ENCODE data around the gene ATXN7L1.

Gene ATXN7L1

GRCh38 chr7:105636982-105637381, 239.4 kb downstream of the ATXN7L1 start:
- no peak for DNase-seq (ENCODE audit: low spot score)
- CTCF ChIA-PET: interaction anchor here (0.7 kb wide), 2 partner anchors 20 to 101 kb away, joined by 4 read pairs; no protein-coding TSS in a partner anchor

DNA sequence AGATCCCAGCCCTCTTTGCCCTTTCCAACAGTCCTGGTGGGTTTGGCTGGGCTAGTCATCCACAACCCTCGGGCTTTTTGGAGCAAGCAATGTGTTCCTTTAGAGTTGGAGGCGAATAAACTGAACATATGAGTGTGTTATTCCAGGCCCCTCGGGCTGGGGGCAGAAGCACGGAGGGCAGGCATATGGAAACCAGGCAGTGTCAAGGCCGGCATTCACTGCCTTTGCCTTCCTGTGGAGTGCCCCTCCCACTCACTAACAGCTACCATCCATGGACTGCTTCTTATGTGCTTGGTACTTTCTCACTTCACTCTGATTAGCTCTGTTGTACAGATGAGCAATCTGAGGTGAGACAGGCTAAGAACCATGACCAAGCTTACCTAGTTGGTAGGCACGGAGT, 241.2 kb downstream of the ATXN7L1 start:
- no peak for DNase-seq (ENCODE audit: low spot score)
- no peak for TF ChIP-seq CTCF (conservative IDR thresholded peaks at IDR 0.05; ENCODE audit: low read depth)
- CTCF ChIA-PET: interaction anchor here (0.6 to 1.1 kb wide), 2 partner anchors 22 to 109 kb away, joined by 3 read pairs; no protein-coding TSS in a partner anchor
- H3K27ac ChIP-seq: no peak overlapping the region
- POLR2A ChIA-PET (ENCODE audit: low non-redundant PET): no interaction called here

More at GRCh38 chr7:105636982-105637381, 239.4 kb downstream of the ATXN7L1 start:
- POLR2A ChIA-PET (ENCODE audit: low non-redundant PET): no interaction called here
- TF ChIP-seq CTCF (conservative IDR thresholded peaks at IDR 0.05; ENCODE audit: low read depth): no peak
- H3K27ac ChIP-seq: no peak overlapping the region

DNA sequence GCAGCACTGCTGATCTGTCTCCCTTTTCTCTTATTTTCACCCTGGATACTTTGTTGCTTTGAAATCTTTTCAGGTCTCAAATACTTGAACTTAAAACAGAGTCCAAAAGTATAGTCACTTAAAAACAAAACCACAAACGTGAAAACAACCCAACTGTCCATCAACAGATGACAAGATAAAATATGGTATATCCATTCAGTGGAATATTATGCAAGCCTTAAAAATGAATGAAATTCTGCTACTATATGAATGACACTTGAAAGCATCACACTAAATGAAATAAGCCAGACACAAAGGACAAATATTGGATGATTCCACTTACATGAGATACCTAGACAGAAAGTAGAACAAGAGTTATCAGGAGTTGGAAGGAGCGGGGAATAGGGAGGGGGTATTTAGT, 250.4 kb downstream of the ATXN7L1 start:
- H3K27ac ChIP-seq: no peak overlapping the region
- CTCF ChIA-PET: interaction anchor here (0.7 kb wide), 1 partner anchor 350 kb away, joined by 4 read pairs; no protein-coding TSS in a partner anchor
- POLR2A ChIA-PET (ENCODE audit: low non-redundant PET): no interaction called here
- no peak for TF ChIP-seq CTCF (conservative IDR thresholded peaks at IDR 0.05; ENCODE audit: low read depth)
- no peak for DNase-seq (ENCODE audit: low spot score)

GRCh38 chr7:105623906-105624305, 252.5 kb downstream of the ATXN7L1 start:
- POLR2A ChIA-PET (ENCODE audit: low non-redundant PET): no interaction called here
- no peak for DNase-seq (ENCODE audit: low spot score)
- CTCF ChIA-PET: no interaction called here
- no peak overlapping the region for H3K27ac ChIP-seq
- TF ChIP-seq CTCF (conservative IDR thresholded peaks at IDR 0.05; ENCODE audit: low read depth): no peak

DNA sequence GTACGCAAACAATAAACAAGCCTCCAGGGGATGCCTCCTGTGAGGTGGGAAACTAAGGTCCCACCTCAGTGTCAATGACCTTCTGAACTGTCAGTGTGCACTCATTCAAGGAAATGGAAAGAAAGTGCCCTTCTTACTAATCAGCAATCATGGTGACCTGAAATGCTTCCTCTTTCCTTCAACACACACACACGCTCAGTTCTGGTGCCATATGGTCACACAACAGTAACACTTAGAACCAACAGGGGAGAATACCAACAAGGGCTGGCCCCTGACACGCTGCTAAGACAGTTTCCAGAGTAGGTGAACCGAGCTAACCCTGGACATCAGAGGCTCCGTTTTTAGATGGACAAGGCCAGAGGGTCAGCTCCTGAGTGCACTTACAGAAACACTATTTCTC, 253.0 kb downstream of the ATXN7L1 start:
- CTCF ChIA-PET: no interaction called here
- no peak overlapping the region for H3K27ac ChIP-seq
- no peak for TF ChIP-seq CTCF (conservative IDR thresholded peaks at IDR 0.05; ENCODE audit: low read depth)
- POLR2A ChIA-PET (ENCODE audit: low non-redundant PET): no interaction called here
- no peak for DNase-seq (ENCODE audit: low spot score)

DNA sequence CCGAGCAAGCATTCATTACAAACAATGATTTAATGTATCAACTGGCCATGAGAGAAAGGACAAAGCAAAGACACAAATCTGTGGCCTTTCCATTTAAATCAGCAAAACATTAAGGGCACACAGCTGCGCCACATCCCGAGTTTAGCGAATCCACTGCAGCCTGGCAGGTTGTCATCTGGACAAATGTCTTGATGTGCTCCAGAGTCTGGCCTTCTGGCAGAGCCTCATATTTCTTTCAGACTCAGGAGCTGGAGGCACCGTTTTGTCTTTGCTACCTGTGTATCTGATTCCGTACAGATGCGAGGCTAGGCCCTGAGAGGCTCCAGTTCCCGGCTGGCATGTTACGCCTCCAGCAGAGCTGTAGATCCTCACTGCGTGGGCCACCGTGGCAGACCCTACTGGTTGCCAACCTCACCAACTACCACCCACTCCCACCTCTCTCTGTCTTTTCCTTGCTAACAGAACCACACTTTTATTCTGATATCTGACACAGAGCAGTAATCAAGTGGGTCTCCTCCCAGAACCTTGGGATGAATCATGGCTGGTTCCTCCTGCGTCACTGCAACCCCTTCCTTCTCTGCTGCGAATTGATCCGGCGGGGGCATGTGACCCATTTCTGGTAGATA, 254.2 kb downstream of the ATXN7L1 start:
- CTCF ChIA-PET: no interaction called here
- POLR2A ChIA-PET (ENCODE audit: low non-redundant PET): no interaction called here
- TF ChIP-seq CTCF (conservative IDR thresholded peaks at IDR 0.05; ENCODE audit: low read depth): no peak
- no peak overlapping the region for H3K27ac ChIP-seq
- no peak for DNase-seq (ENCODE audit: low spot score)

Measured in RWPE1 (cell line).